OCI-LY7 (cell line): Measurements from ENCODE around the gene TMEM41A. TPM values are rescaled to one million over a fixed set of nuclear protein-coding genes. Genes with fewer than 3 reads are reported as not detected.

Experiments
- BruUV-seq: library from RNA; stranded (reverse); fragments of 400-500 nt; replicated peaks from 2 replicates; lab custom pipeline; 2021; lab: Mats Ljungman, UMichigan
- CTCF ChIA-PET: fragments of 300-600 bp; sonication (Branson Sonifier 250); formaldehyde crosslinking; loops from one replicate; lab custom pipeline; 2022; ENCODE audit warnings: antibody characterized with exemption; ENCODE audit not compliant: unreplicated experiment; lab: Charles Lee
- POLR2A ChIA-PET: fragments of 300-600 bp; sonication (Branson Sonifier 250); formaldehyde crosslinking; loops from one replicate; lab custom pipeline; 2022; ENCODE audit warnings: antibody characterized with exemption; lab: Charles Lee
- DNase-seq: peaks from one replicate; pipeline ENCODE4 v3.0.0-alpha.2; 2015; ENCODE audit warnings: low spot score
- H2AFZ ChIP-seq: fragments of 200-600 bp; sonication (generic), shearing (Covaris generic); 2 replicates; pipeline ENCODE4 v1.6.1; 2014; ENCODE audit warnings: mild to moderate bottlenecking, antibody characterized with exemption, low read length, moderate library complexity
- H3K27ac ChIP-seq: fragments of 200-600 bp; sonication (generic); 2 replicates; pipeline ENCODE4 v1.5.1; 2014; ENCODE audit warnings: mixed run types, low read depth, mild to moderate bottlenecking, moderate library complexity, low read length, inconsistent platforms; ENCODE audit not compliant: poor library complexity, severe bottlenecking
- H3K36me3 ChIP-seq: fragments of 200-600 bp; sonication (generic); 2 replicates; pipeline ENCODE4 v1.6.1; 2014; ENCODE audit warnings: mild to moderate bottlenecking, antibody characterized with exemption, low read length, moderate library complexity, mixed read lengths; ENCODE audit not compliant: insufficient read depth
- H3K4me1 ChIP-seq: fragments of 200-600 bp; sonication (generic); 2 replicates; pipeline ENCODE4 v1.5.1; 2014; ENCODE audit warnings: mild to moderate bottlenecking, low read length; ENCODE audit not compliant: insufficient read depth, poor library complexity, severe bottlenecking
- H3K4me2 ChIP-seq: fragments of 200-600 bp; sonication (generic); 2 replicates; pipeline ENCODE4 v1.6.1; 2014; ENCODE audit warnings: mild to moderate bottlenecking, low read length
- H3K4me3 ChIP-seq: fragments of 200-600 bp; sonication (generic); 2 replicates; pipeline ENCODE4 v1.5.1; 2014; ENCODE audit warnings: mild to moderate bottlenecking, low read depth, low read length; ENCODE audit not compliant: poor library complexity, severe bottlenecking
- H3K79me2 ChIP-seq: fragments of 200-600 bp; sonication (generic); 2 replicates; pipeline ENCODE4 v1.6.1; 2016; ENCODE audit warnings: low read depth, mild to moderate bottlenecking, low read length, moderate library complexity, mixed read lengths; ENCODE audit not compliant: insufficient read depth
- H3K9me2 ChIP-seq: fragments of 200-600 bp; sonication (generic); 2 replicates; pipeline ENCODE4 v1.6.1; 2016; ENCODE audit warnings: mild to moderate bottlenecking, low read length, mixed read lengths; ENCODE audit not compliant: insufficient read depth
- H3K9me3 ChIP-seq: fragments of 200-600 bp; sonication (generic); 2 replicates; pipeline ENCODE4 v1.6.1; 2014; ENCODE audit warnings: mild to moderate bottlenecking, mixed run types, low read length, mixed read lengths
- H4K20me1 ChIP-seq: fragments of 200-600 bp; sonication (generic); 2 replicates; pipeline ENCODE4 v1.6.1; 2014; ENCODE audit warnings: mild to moderate bottlenecking, antibody characterized with exemption, low read length, moderate library complexity, mixed read lengths; ENCODE audit not compliant: insufficient read depth
- CTCF ChIP-seq: fragments of 200-600 bp; sonication (generic); conservative IDR thresholded peaks from 2 replicates; pipeline ENCODE4 v1.5.1; 2014; ENCODE audit warnings: mild to moderate bottlenecking, antibody characterized with exemption, low read length, moderate library complexity, mixed read lengths
- EZH2phosphoT487 ChIP-seq: fragments of 200-600 bp; sonication (generic); IDR thresholded peaks from 2 replicates; pipeline ENCODE4 v1.6.1; 2018; ENCODE audit warnings: low read depth, borderline replicate concordance, mild to moderate bottlenecking, mixed run types, antibody characterized with exemption, low read length, moderate library complexity, mixed read lengths
- intact Hi-C: fragments of 100-400 bp; cut with micrococcal nuclease; formaldehyde crosslinking; loops from one replicate; pipeline ENCODE4 v1.10.0; 2022; ENCODE audit not compliant: unreplicated experiment
- total RNA-seq, 2 experiments: library from RNA; depleted of rRNA in 1 of 2; stranded (reverse); fragments of >200 nt in 1 of 2; shearing (Covaris generic) in 1 of 2; gene quantifications; 2 replicates each; pipeline ENCODE4 v1.2.3, GENCODE V29; 2014 to 2022

TMEM41A gene
- total RNA-seq, 2 experiments from 2014 or later: 7.0 to 11.0 TPM

DNA sequence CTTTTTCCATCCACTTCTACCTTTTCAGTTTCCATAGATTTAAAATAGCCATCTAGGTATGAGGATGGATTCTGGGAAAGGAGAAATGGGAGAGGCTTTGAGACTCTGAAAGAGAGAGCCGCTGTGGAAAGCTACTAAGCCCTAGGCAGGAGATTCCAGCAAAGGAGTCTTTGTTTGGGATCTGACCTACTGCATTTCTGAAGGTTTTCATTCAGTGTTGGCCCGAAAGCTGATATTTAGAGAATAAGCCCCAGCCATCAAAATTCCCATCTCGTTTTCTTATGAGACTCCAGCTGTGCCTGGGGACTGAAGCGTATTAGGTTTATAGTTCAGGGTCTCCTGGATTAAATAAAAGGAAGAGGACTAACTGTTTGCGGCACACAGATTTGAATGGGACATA lies 34.1 kb upstream of the TMEM41A start:
- no peak for TF ChIP-seq EZH2phosphoT487
- no peak for TF ChIP-seq CTCF
- Histone ChIP-seq H3K4me1 (peaks cover 10% of the 10 kb centered on the region), H3K9me2 (no peaks in the 10 kb centered on the region), H3K79me2 (no peaks in the 10 kb centered on the region), H3K4me2 (no peak overlapping the region), H3K27ac (no peak overlapping the region), H2AFZ (no peak overlapping the region), H3K36me3 (no peaks in the 10 kb centered on the region), H4K20me1 (no peaks in the 10 kb centered on the region), H3K4me3 (no peak overlapping the region), H3K9me3 (no peaks in the 10 kb centered on the region)
- CTCF ChIA-PET: no interaction called here
- POLR2A ChIA-PET: interaction anchor here (0.6 kb wide), 1 partner anchor 1668 kb away, joined by 3 read pairs; no protein-coding TSS in a partner anchor
- no TSS peak for BruUV-seq
- intact Hi-C loops: no loop called here
- DNase-seq: no peak

- Histone ChIP-seq H3K27ac (no peak overlapping the region), H3K9me3 (no peaks in the 10 kb centered on the region), H3K4me2 (no peak overlapping the region), H2AFZ (no peak overlapping the region), H3K79me2 (no peaks in the 10 kb centered on the region), H3K36me3 (no peaks in the 10 kb centered on the region), H3K9me2 (no peaks in the 10 kb centered on the region), H3K4me3 (no peak overlapping the region), H3K4me1 (no peaks in the 10 kb centered on the region), H4K20me1 (no peaks in the 10 kb centered on the region)
- TF ChIP-seq EZH2phosphoT487: no peak
- TF ChIP-seq CTCF: no peak
- POLR2A ChIA-PET: interaction anchor here (1.9 kb wide), 1 partner anchor 9 kb away, joined by 7 read pairs; no protein-coding TSS in a partner anchor
- no TSS peak for BruUV-seq
- intact Hi-C loops: no loop called here
- no peak for DNase-seq
- CTCF ChIA-PET: no interaction called here
These were observed 32.0 kb upstream of the TMEM41A start for GRCh38 chr3:185530856-185531255.

- BruUV-seq: no TSS peak
- CTCF ChIA-PET: no interaction called here
These were observed 29.7 kb upstream of the TMEM41A start for GRCh38 chr3:185528532-185528931.

More at GRCh38 chr3:185528532-185528931, 29.7 kb upstream of the TMEM41A start:
- Histone ChIP-seq H3K4me1 (no peaks in the 10 kb centered on the region), H4K20me1 (no peaks in the 10 kb centered on the region), H3K79me2 (no peaks in the 10 kb centered on the region), H2AFZ (no peak overlapping the region), H3K9me3 (no peaks in the 10 kb centered on the region), H3K4me2 (no peak overlapping the region), H3K36me3 (no peaks in the 10 kb centered on the region), H3K4me3 (no peak overlapping the region), H3K27ac (no peak overlapping the region), H3K9me2 (no peaks in the 10 kb centered on the region)
- POLR2A ChIA-PET: interaction anchor here (0.5 to 0.8 kb wide), 3 partner anchors 13 to 315 kb away, joined by 4 to 5 read pairs (median 4); no protein-coding TSS in a partner anchor
- TF ChIP-seq CTCF: no peak
- intact Hi-C loops: no loop called here
- DNase-seq: no peak
